Muscle layer of colon (tissue), 2 donors: Measurements from ENCODE around the gene FCSK.

Source experiments
- H3K27ac ChIP-seq: one replicate; pipeline ENCODE4 v1.7.0; 2013; ENCODE audit warnings: low read depth, mild to moderate bottlenecking, low read length, moderate library complexity
- H3K27me3 ChIP-seq, 2 donors: one replicate each; pipeline ENCODE4 v1.7.0; 2013; ENCODE audit warnings: low read length in 2 of 2, mild to moderate bottlenecking in 2 of 2; ENCODE audit not compliant: insufficient read depth in 2 of 2, control insufficient read depth in 1 of 2
- H3K36me3 ChIP-seq: one replicate; pipeline ENCODE4 v1.7.0; 2013; ENCODE audit warnings: mild to moderate bottlenecking, low read length; ENCODE audit not compliant: insufficient read depth
- H3K4me1 ChIP-seq: one replicate; pipeline ENCODE4 v1.7.0; 2013; ENCODE audit warnings: mild to moderate bottlenecking, low read length; ENCODE audit not compliant: insufficient read depth
- H3K4me3 ChIP-seq, 2 donors: one replicate each; pipeline ENCODE4 v1.7.0; 2013; ENCODE audit warnings: low read length in 2 of 2, low read depth in 1 of 2, mild to moderate bottlenecking in 1 of 2, moderate library complexity in 1 of 2
- H3K9ac ChIP-seq: one replicate; pipeline ENCODE4 v1.7.0; 2013; ENCODE audit warnings: low read length
- H3K9me3 ChIP-seq: one replicate; pipeline ENCODE4 v1.7.0; 2013; ENCODE audit warnings: mild to moderate bottlenecking, low read length
- donor health status: abdominal sarcoma.
- donor health status: Adenocarcinoma of cecum.

The FCSK gene

DNA sequence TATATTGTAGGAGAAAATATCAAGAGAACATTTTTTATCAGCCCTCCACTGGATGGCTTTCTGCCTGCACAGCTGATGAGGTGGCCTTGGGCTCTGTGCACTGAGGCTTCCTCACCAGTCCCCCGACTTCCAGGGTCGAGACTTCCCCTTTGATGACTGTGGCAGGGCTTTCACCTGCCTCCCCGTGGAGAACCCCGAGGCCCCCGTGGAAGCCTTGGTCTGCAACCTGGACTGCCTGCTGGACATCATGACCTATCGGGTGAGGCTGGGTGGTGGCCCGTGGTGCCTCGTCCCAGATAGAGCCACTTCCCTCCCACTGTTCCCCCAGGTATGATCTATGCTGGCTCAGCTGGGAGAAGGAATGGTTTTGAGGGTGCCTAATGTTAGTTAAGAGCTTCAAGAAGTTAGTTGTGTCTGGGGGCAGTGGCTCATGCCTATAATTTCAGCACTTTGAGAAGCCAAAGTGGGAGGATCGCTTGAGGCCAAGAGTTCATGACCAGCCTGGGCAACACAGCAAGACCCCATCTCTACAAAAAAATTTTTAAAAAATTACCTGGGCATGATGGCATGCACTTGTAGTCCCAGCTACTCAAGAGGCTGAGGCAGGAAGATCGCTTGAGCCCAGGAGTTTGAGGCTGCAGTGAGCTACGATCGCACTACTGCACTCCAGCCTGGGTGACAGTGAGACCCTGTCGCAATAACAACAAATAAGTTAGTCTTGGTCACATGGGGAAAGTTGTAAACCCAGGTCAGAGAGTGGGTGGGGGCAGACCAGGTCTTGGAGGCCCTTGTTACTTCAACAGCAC lies 11.8 kb downstream of the FCSK start:
- Histone ChIP-seq H3K9me3 (no peaks in the 10 kb centered on the region), H3K4me3 (no peak overlapping the region), H3K9ac (no peak overlapping the region), H3K36me3 (peaks cover 15% of the 10 kb centered on the region), H3K27ac (no peak overlapping the region), H3K27me3 (no peaks in the 10 kb centered on the region), H3K4me1 (no peaks in the 10 kb centered on the region)

DNA sequence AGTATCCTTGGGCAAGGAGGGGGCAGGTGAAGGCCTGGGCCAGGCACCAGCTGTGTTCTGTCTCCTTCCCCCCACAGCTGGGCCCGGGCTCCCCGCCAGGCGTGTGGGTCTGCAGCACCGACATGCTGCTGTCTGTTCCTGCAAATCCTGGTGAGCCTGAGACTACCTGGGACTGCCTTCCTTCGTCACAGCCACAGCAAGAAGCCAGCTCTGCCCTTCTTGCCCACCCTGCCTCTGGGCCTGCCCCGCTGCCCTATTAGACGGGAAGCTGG lies 12.3 kb downstream of the FCSK start:
- no peaks in the 10 kb centered on the region for H3K4me1 ChIP-seq
- H3K4me3 ChIP-seq = no peak overlapping the region
- no peak overlapping the region for H3K9ac ChIP-seq
- no peak overlapping the region for H3K27ac ChIP-seq
- no peaks in the 10 kb centered on the region for H3K27me3 ChIP-seq
- H3K9me3 ChIP-seq = no peaks in the 10 kb centered on the region
- peaks cover 15% of the 10 kb centered on the region for H3K36me3 ChIP-seq

DNA sequence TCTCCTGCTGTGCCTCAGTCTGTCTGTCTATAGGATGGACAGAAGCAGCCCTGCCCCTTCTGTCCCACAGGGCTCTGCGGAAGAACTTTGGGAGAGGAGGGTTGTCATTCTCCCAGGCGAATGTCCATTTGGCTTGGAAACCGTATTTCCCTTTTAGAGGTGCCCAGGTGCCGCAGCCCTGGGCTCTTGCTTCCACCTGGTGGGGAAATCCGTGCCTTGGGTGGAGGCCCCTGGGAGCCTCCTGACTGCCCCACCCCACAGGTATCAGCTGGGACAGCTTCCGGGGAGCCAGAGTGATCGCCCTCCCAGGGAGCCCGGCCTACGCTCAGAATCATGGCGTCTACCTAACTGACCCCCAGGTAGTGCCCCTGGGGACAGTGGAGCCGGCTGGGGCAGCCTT lies 12.7 kb downstream of the FCSK start:
- Histone ChIP-seq H3K9ac (no peak overlapping the region), H3K36me3 (peaks cover 15% of the 10 kb centered on the region), H3K4me3 (no peak overlapping the region), H3K4me1 (no peaks in the 10 kb centered on the region), H3K9me3 (no peaks in the 10 kb centered on the region), H3K27me3 (no peaks in the 10 kb centered on the region), H3K27ac (no peak overlapping the region)

DNA sequence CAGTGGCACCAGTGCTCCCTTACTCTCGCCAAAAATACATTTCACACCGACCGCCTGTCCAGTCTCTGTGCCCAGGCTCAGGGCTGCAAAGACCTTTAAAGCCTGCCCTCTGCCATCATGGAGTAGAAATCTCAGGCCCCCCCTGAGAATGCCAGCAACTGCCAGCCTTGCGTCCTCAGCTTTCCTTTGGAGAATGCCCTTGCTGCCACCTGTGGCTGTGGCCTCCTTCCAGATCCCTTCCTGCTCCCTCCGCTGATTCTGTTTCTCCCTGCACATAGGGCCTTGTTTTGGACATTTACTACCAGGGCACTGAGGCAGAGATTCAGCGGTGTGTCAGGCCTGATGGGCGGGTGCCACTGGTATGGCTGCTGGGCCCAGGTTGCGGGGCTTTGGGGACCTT lies 13.2 kb downstream of the FCSK start:
- H3K9ac ChIP-seq = no peak overlapping the region

DNA sequence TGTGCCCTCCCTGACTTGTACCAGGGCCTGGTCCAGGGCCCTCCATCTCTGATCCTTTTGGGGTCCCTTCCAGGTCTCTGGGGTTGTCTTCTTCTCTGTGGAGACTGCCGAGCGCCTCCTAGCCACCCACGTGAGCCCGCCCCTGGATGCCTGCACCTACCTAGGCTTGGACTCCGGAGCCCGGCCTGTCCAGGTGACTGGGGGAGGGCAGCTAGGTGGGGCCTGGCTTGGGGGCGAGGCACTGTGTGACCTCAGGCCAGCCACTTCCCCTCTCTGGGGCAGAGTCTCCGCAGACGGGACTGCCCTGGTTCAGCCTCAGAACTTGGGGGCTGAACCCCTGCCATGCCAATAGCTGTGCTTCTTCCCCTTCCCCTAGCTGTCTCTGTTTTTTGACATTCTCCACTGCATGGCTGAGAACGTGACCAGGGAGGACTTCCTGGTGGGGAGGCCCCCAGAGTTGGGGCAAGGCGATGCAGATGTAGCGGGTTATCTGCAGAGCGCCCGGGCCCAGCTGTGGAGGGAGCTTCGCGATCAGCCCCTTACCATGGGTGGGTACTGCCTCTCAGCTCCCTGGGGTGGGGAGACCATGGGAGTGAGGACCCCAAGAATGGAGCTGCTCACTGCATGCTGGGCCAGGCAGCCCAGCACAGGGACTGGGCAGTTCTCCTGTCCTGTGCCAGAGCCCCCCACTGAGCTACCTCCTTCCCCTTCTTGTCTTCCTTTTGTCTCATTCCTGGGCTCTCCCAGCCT lies 14.6 kb downstream of the FCSK start:
- no peak overlapping the region for H3K4me3 ChIP-seq
- H3K9ac ChIP-seq = no peak overlapping the region
- H3K27me3 ChIP-seq = no peaks in the 10 kb centered on the region
- H3K9me3 ChIP-seq = no peaks in the 10 kb centered on the region
- peaks cover 16% of the 10 kb centered on the region for H3K36me3 ChIP-seq
- no peak overlapping the region for H3K27ac ChIP-seq
- H3K4me1 ChIP-seq = no peaks in the 10 kb centered on the region

More for the DNA sequence above, 13.2 kb downstream of the FCSK start:
- no peak overlapping the region for H3K4me3 ChIP-seq
- H3K9me3 ChIP-seq = no peaks in the 10 kb centered on the region
- no peaks in the 10 kb centered on the region for H3K4me1 ChIP-seq
- no peak overlapping the region for H3K27ac ChIP-seq
- H3K27me3 ChIP-seq = no peaks in the 10 kb centered on the region
- peaks cover 15% of the 10 kb centered on the region for H3K36me3 ChIP-seq

DNA sequence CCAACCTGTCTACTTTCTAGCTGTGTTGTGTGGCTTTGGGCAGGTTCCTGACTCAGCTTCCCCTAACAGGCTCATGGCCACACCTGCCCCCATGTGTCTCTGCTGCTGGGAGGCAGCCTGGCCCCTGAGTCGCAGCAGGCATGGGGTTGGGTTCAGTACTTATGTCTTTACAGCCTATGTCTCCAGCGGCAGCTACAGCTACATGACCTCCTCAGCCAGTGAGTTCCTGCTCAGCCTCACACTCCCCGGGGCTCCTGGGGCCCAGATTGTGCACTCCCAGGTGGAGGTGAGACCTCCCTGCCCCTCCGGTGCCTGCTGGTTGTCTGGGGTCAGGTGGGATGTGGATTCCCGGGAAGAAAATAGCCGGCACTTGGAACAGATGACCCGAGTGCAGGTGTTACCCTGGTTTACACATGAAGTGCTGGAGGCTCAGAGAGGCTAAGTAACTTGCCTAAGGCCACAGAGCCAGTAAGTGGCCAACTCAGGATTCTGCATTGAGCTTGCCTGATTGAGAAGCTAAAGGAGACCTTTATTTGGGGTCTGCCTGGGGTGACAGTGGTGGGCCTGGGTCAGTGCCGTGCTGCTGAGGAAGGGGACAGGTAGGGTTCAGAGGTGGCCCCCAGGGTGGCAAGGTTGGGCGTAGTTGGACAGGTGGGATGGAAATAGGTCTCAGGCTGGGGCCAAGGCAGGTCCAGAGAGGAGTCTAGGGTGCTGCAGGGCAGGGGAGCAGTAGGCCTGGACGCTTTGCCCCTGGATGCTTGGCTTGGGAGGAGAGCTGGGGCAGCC lies 15.9 kb downstream of the FCSK start:
- Histone ChIP-seq H3K27me3 (no peaks in the 10 kb centered on the region), H3K36me3 (peaks cover 17% of the 10 kb centered on the region), H3K4me1 (no peaks in the 10 kb centered on the region), H3K9ac (no peak overlapping the region), H3K9me3 (no peaks in the 10 kb centered on the region), H3K4me3 (no peak overlapping the region), H3K27ac (no peak overlapping the region)

DNA sequence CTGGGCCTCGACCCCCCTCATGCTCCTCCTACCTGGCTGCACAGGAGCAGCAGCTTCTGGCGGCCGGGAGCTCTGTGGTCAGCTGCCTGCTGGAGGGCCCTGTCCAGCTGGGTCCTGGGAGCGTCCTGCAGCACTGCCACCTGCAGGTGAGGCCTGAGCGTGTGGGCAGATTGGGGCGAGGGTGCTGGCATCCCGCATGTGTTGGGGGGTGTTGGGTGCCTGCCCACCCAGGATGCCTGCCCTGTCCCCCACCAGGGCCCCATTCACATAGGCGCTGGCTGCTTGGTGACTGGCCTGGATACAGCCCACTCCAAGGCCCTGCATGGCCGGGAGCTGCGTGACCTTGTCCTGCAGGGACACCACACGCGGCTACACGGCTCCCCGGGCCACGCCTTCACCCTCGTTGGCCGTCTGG lies 16.5 kb downstream of the FCSK start:
- H3K4me1 ChIP-seq = no peaks in the 10 kb centered on the region
- no peak overlapping the region for H3K4me3 ChIP-seq
- no peaks in the 10 kb centered on the region for H3K27me3 ChIP-seq
- H3K36me3 ChIP-seq = peaks cover 16% of the 10 kb centered on the region
- H3K9ac ChIP-seq = no peak overlapping the region
- H3K27ac ChIP-seq = no peak overlapping the region
- no peaks in the 10 kb centered on the region for H3K9me3 ChIP-seq

DNA sequence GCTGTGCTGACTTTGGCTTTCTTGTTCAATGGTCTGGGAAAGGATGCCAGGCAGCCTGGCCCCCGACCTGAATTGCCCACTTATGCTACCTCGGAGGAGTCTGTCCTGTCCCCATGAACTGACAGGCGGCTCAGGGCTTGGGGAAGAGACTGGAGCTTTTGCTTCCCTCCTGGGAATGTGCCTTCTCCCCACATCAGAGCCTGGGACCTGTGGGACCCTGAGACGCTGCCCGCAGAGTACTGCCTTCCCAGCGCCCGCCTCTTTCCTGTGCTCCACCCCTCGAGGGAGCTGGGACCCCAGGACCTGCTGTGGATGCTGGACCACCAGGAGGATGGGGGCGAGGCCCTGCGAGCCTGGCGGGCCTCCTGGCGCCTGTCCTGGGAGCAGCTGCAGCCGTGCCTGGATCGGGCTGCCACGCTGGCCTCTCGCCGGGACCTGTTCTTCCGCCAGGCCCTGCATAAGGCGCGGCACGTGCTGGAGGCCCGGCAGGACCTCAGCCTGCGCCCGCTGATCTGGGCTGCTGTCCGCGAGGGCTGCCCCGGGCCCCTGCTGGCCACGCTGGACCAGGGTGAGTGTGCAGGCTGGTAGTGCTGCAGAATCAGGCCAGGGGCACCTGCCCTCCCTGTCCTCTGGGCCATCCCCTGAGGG lies 18.5 kb downstream of the FCSK start:
- Histone ChIP-seq H3K27me3 (no peaks in the 10 kb centered on the region), H3K9ac (no peak overlapping the region), H3K9me3 (no peaks in the 10 kb centered on the region), H3K36me3 (peaks cover 14% of the 10 kb centered on the region), H3K4me3 (no peak overlapping the region), H3K27ac (no peak overlapping the region), H3K4me1 (no peaks in the 10 kb centered on the region)

DNA sequence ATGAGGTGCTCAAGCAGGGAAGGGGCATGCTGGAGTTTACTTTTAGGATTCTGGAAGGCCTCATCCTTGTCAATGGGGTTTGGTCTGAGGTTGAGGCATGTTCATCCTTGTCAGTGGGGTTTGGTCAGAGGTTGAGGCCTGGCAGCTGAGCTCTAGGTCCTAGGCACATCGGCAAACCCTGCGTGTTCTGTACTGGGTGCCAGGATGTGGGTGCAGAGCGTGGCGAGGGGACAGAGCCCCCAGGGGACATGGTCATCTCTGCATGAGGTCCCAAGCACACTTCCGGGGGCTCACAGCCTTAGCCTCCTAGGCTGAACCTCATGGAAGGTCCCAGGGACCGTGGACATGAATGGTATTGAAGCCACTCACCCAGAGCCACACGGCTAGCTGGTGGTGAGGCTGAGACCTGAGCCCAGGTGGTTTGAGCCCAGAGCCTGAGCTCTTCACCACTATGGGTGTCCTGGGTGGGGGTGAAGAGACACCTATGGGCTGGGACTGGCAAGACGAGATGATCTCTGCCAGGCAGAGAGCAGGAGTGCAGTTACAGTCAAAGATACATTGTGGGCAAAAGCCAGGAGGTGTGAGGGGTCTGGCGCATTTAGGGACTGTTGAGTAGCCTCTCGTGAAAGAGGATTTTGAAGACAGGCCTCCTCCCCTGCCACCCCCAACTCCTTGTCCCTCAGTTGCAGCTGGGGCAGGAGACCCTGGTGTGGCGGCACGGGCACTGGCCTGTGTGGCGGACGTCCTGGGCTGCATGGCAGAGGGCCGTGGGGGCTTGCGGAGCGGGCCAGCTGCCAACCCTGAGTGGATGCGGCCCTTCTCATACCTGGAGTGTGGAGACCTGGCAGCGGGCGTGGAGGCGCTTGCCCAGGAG lies 19.3 kb downstream of the FCSK start:
- Histone ChIP-seq H3K9ac (no peak overlapping the region), H3K36me3 (peaks cover 22% of the 10 kb centered on the region), H3K9me3 (no peaks in the 10 kb centered on the region), H3K27me3 (no peaks in the 10 kb centered on the region), H3K4me3 (no peak overlapping the region), H3K27ac (no peak overlapping the region), H3K4me1 (no peaks in the 10 kb centered on the region)

DNA sequence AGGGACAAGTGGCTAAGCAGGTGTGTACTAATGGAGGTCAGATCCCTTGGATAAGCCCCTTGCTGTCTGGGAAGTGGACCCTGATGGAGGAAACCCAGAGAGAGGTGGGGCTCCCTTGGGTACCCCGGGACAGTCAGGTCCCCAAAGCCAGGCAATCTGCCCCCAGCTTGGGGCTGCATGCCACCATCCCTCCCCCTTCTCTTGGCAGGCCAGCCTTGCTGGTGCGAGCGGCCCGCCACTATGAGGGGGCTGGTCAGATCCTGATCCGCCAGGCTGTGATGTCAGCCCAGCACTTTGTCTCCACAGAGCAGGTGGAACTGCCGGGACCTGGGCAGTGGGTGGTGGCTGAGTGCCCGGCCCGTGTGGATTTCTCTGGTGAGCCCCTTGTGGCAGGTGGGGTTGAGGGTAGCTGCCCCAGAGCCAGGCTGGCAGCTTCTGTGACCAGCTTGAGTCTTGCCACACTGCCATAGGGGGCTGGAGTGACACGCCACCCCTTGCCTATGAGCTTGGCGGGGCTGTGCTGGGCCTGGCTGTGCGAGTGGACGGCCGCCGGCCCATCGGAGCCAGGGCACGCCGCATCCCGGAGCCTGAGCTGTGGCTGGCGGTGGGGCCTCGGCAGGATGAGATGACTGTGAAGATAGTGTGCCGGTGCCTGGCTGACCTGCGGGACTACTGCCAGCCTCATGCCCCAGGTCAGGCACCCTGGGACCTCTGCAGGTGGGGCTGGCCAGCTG lies 20.1 kb downstream of the FCSK start:
- Histone ChIP-seq H3K27ac (no peak overlapping the region), H3K9ac (no peak overlapping the region), H3K4me3 (no peak overlapping the region), H3K4me1 (no peaks in the 10 kb centered on the region), H3K36me3 (peaks cover 30% of the 10 kb centered on the region), H3K27me3 (no peaks in the 10 kb centered on the region), H3K9me3 (no peaks in the 10 kb centered on the region)
